ENCODE results near the gene CCN5.

Gene CCN5

GRCh38 chr20:44717986-44718385 is 2.8 kb downstream of the CCN5 start:
- no peak for DNase-seq

- no peak for DNase-seq
Observed at GRCh38 chr20:44719841-44720240, 4.7 kb downstream of the CCN5 start.

GRCh38 chr20:44720621-44720996 is 5.4 kb downstream of the CCN5 start:
- no peak for DNase-seq

GRCh38 chr20:44720997-44721784 is 6.0 kb downstream of the CCN5 start:
- no peak for DNase-seq

- no peak for DNase-seq
Observed at GRCh38 chr20:44721785-44722054, 6.6 kb downstream of the CCN5 start.

GRCh38 chr20:44722990-44723389 is 7.8 kb downstream of the CCN5 start:
- DNase-seq, result no peak

GRCh38 chr20:44723391-44723790 is 8.2 kb downstream of the CCN5 start:
- no peak for DNase-seq

GRCh38 chr20:44723798-44724362 is 8.7 kb downstream of the CCN5 start:
- no peak for DNase-seq

GRCh38 chr20:44724423-44725091 is 9.4 kb downstream of the CCN5 start:
- no peak for DNase-seq

GRCh38 chr20:44725837-44726236 is 10.7 kb downstream of the CCN5 start:
- DNase-seq, result no peak

GRCh38 chr20:44727039-44727438 is 11.9 kb downstream of the CCN5 start:
- DNase-seq, result no peak

- DNase-seq, result no peak
Observed at GRCh38 chr20:44727651-44728050, 12.5 kb downstream of the CCN5 start.

GRCh38 chr20:44728801-44729443 is 13.8 kb downstream of the CCN5 start:
- no peak for DNase-seq

- DNase-seq, result no peak
Observed at GRCh38 chr20:44730441-44730840, 15.3 kb downstream of the CCN5 start.

- DNase-seq, result no peak
Observed at GRCh38 chr20:44731657-44732056, 16.5 kb downstream of the CCN5 start.

- no peak for DNase-seq
Observed at GRCh38 chr20:44732327-44732726, 17.2 kb downstream of the CCN5 start.

GRCh38 chr20:44733341-44734069 is 18.3 kb downstream of the CCN5 start:
- no peak for DNase-seq

- no peak for DNase-seq
Observed at GRCh38 chr20:44734938-44735337, 19.8 kb downstream of the CCN5 start.

- DNase-seq, result no peak
Observed at GRCh38 chr20:44735816-44736169, 20.6 kb downstream of the CCN5 start.

GRCh38 chr20:44736170-44737021 is 21.2 kb downstream of the CCN5 start:
- DNase-seq, result no peak

GRCh38 chr20:44737116-44737515 is 21.9 kb downstream of the CCN5 start:
- no peak for DNase-seq

- peak; percentile 11 for DNase-seq
Observed at GRCh38 chr20:44738813-44739477, 23.8 kb downstream of the CCN5 start.
